ENCODE data around the gene TBCA. TPM values are rescaled to one million over a fixed set of nuclear protein-coding genes. Genes with fewer than 3 reads are reported as not detected.

The TBCA gene
- total and polyA plus RNA-seq, 9 of the 15 experiments (the other 6 are each of a cell fraction or from before 2014, with no cell fraction given): 164 to 661 (median 334) TPM

- in situ Hi-C loops (cut with MboI): no loop called here
- CTCF ChIA-PET (ENCODE audit: low intra/inter-chr PET ratio): no interaction called here
- no TSS peak for BruUV-seq (replicated peaks)
- TF ChIP-seq ZNF584 (CRISPR knock-in tag; IDR thresholded peaks at IDR 0.05; ENCODE audit: low read depth) (no peak), AFF1 (IDR thresholded peaks at IDR 0.05; ENCODE audit: low read depth in 1 of 2, partially characterized antibody in 2 of 2) (no peak), MIER1 (IDR thresholded peaks at IDR 0.05; ENCODE audit: low read depth) (no peak), ZNF644 (tag; IDR thresholded peaks at IDR 0.05; ENCODE audit: low read depth) (no peak), PHF21A (IDR thresholded peaks at IDR 0.05; ENCODE audit: borderline replicate concordance, low read depth) (no peak), SMARCE1 (IDR thresholded peaks at IDR 0.05) (no peak), NCOA1 (IDR thresholded peaks at IDR 0.05; ENCODE audit: low read depth) (no peak), ZNF134 (CRISPR knock-in tag; conservative IDR thresholded peaks at IDR 0.05) (no peak), PCBP2 (IDR thresholded peaks at IDR 0.05; ENCODE audit: low read depth, low read length, poor library complexity, severe bottlenecking) (no peak), DPF2 (IDR thresholded peaks at IDR 0.05) (no peak), ZHX1 (conservative IDR thresholded peaks at IDR 0.05; ENCODE audit: low read length) (no peak), MED1 (CRISPR knock-in tag; IDR thresholded peaks at IDR 0.05; ENCODE audit: borderline replicate concordance) (no peak)
Observed at GRCh38 chr5:77663090-77663863, 112.9 kb downstream of the TBCA start.

More at GRCh38 chr5:77663090-77663863, 112.9 kb downstream of the TBCA start:
- H3K4me2 ChIP-seq (ENCODE audit: insufficient read depth, low read length): no peak overlapping the region
- no peaks in the 10 kb centered on the region for H3K79me2 ChIP-seq (ENCODE audit: control insufficient read depth, insufficient read depth, low read length)
- no peaks in the 10 kb centered on the region for H4K20me1 ChIP-seq (replicated peaks; ENCODE audit: control insufficient read depth, insufficient read depth, low read length)
- no peak overlapping the region for H2AFZ ChIP-seq (ENCODE audit: low read depth, low read length)
- intact Hi-C loops (cut with micrococcal nuclease): no loop called here
- peaks cover 2 to 5% of the 10 kb centered on the region in 2 experiments; a peak in 2 of 5 replicates for H3K27me3 ChIP-seq (ENCODE audit: control insufficient read depth in 2 of 2, insufficient read depth in 2 of 2, low read length in 2 of 2)
- under 1% methylated on average over 7 of the region's 7 CpGs for WGBS (ENCODE audit: insufficient coverage, low coverage, missing lambda C conversion rate)
- H3K9me1 ChIP-seq (ENCODE audit: control insufficient read depth, insufficient read depth, low read length): peaks cover 2% of the 10 kb centered on the region
- H3K9me3 ChIP-seq (replicated peaks; ENCODE audit: control insufficient read depth, insufficient read depth, low read depth, low read length): no peaks in the 10 kb centered on the region
- no peak overlapping the region for H3K4me3 ChIP-seq
- no peak for FAIRE-seq
- ATAC-seq: no peak
- H3K27ac ChIP-seq (ENCODE audit: extremely low read depth, low read depth, low read length): no peak overlapping the region
- no peak overlapping the region for H3K9ac ChIP-seq (ENCODE audit: insufficient read depth in 1 of 2, low read depth in 2 of 2, low read length in 2 of 2)
- no peak for DNase-seq (ENCODE audit: extremely low read depth in 1 of 4, low spot score in 3 of 4)
- H3K4me1 ChIP-seq (replicated peaks in 1 of 2; ENCODE audit: control insufficient read depth in 2 of 2, insufficient read depth in 2 of 2, low read length in 2 of 2): no peaks in the 10 kb centered on the region
- POLR2A ChIA-PET: no interaction called here
- no peaks in the 10 kb centered on the region for H3K36me3 ChIP-seq (ENCODE audit: control insufficient read depth, insufficient read depth, low read length)
